ENCODE measurements around the gene SORCS2. TPM values are rescaled to one million over a fixed set of nuclear protein-coding genes. Genes with fewer than 3 reads are reported as not detected.

SORCS2 gene
- total and polyA plus RNA-seq, 2 of the 4 experiments (the other 2 are of a cell fraction) = 0.36 to 0.62 TPM

- ChIA-PET CTCF (no interaction called here), POLR2A (ENCODE audit: unreplicated experiment) (no interaction called here)
- H3K9me1 ChIP-seq (ENCODE audit: insufficient read depth, low read length) = no peaks in the 10 kb centered on the region
- no peak overlapping the region for H3K14ac ChIP-seq (replicated peaks; ENCODE audit: low read depth, low read length)
- dilution Hi-C loops (cut with HindIII; ENCODE audit: low sequenced_read_pairs, unreplicated experiment) = no loop called here
- no peak overlapping the region for H3K4ac ChIP-seq (ENCODE audit: low read depth, low read length)
- intact Hi-C loops (cut with micrococcal nuclease) = no loop called here
- no peak overlapping the region for H2AK5ac ChIP-seq (ENCODE audit: low read depth, low read length)
- H2BK120ac ChIP-seq (ENCODE audit: low read depth, low read length) = no peak overlapping the region
- ATAC-seq (ENCODE audit: low read depth) (no peak), DNase-seq (no peak)
- no TSS peak for BruUV-seq (replicated peaks)
- peaks cover 40% of the 10 kb centered on the region for H3K27me3 ChIP-seq (ENCODE audit: control insufficient read depth, insufficient read depth, low read length)
- no peak overlapping the region for H2AFZ ChIP-seq (replicated peaks; ENCODE audit: low read length, poor library complexity)
- H4K91ac ChIP-seq (ENCODE audit: insufficient read depth, low read depth, low read length) = no peak overlapping the region
- H2AK9ac ChIP-seq (replicated peaks; ENCODE audit: low read depth, low read length, poor library complexity) = no peak overlapping the region
- H3K9me3 ChIP-seq (ENCODE audit: control insufficient read depth, insufficient read depth, low read length) = no peaks in the 10 kb centered on the region
- H3K4me1 ChIP-seq (ENCODE audit: control insufficient read depth, insufficient read depth, low read length) = no peaks in the 10 kb centered on the region
- no peak overlapping the region for H3K9ac ChIP-seq (ENCODE audit: low read depth, low read length)
- in situ Hi-C loops (cut with MboI; ENCODE audit: low sequenced_read_pairs) = no loop called here
- H3K36me3 ChIP-seq (ENCODE audit: control insufficient read depth, insufficient read depth, low read length) = no peaks in the 10 kb centered on the region
- no peaks in the 10 kb centered on the region for H4K20me1 ChIP-seq (ENCODE audit: insufficient read depth, low read length)
- no peak overlapping the region for H3K18ac ChIP-seq (ENCODE audit: low read depth, low read length)
- H4K5ac ChIP-seq (ENCODE audit: low read depth, low read length) = no peak overlapping the region
- H2BK5ac ChIP-seq (ENCODE audit: low read depth, low read length, poor library complexity, severe bottlenecking) = no peak overlapping the region
- no peak overlapping the region for H3K56ac ChIP-seq (ENCODE audit: extremely low read depth, insufficient read depth, low read length)
- H3K4me3 ChIP-seq (ENCODE audit: insufficient read depth, low read depth, low read length) = no peak overlapping the region
- no peak overlapping the region for H3K27ac ChIP-seq (ENCODE audit: insufficient read depth, low read length)
- H2BK20ac ChIP-seq (ENCODE audit: low read depth, low read length) = no peak overlapping the region
- WGBS, 2 experiments (ENCODE audit: extremely low coverage in 2 of 2, insufficient read length in 1 of 2) = 47% methylated on average over 5 of the region's 18 CpGs; no CpG with 5 or more reads in 1 of the 2 experiments
- no peak overlapping the region for H2BK15ac ChIP-seq (ENCODE audit: low read depth, low read length)
- H3K23ac ChIP-seq (ENCODE audit: low read depth, low read length) = no peak overlapping the region
- H3K4me2 ChIP-seq (ENCODE audit: low read depth, low read length) = no peak overlapping the region
- TF ChIP-seq NFE2L2 (IDR thresholded peaks at IDR 0.05; ENCODE audit: low read depth, low read length) = no peak
- TF ChIP-seq RCOR1 (IDR thresholded peaks at IDR 0.05; ENCODE audit: insufficient replicate concordance, low read length) = no peak
- no peak for TF ChIP-seq SMC3 (IDR thresholded peaks at IDR 0.05; ENCODE audit: low read depth, low read length)
- TF ChIP-seq MAZ (IDR thresholded peaks at IDR 0.05; ENCODE audit: borderline replicate concordance, low read depth, low read length) = no peak
- TF ChIP-seq POLR2A (IDR thresholded peaks at IDR 0.05; ENCODE audit: low read depth, low read length) = no peak
- no peak for TF ChIP-seq RFX5 (IDR thresholded peaks at IDR 0.05; ENCODE audit: low read depth, low read length)
- TF ChIP-seq, protein P1, sequence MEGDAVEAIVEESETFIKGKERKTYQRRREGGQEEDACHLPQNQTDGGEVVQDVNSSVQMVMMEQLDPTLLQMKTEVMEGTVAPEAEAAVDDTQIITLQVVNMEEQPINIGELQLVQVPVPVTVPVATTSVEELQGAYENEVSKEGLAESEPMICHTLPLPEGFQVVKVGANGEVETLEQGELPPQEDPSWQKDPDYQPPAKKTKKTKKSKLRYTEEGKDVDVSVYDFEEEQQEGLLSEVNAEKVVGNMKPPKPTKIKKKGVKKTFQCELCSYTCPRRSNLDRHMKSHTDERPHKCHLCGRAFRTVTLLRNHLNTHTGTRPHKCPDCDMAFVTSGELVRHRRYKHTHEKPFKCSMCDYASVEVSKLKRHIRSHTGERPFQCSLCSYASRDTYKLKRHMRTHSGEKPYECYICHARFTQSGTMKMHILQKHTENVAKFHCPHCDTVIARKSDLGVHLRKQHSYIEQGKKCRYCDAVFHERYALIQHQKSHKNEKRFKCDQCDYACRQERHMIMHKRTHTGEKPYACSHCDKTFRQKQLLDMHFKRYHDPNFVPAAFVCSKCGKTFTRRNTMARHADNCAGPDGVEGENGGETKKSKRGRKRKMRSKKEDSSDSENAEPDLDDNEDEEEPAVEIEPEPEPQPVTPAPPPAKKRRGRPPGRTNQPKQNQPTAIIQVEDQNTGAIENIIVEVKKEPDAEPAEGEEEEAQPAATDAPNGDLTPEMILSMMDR (conservative IDR thresholded peaks at IDR 0.05; ENCODE audit: low read depth, low read length) = no peak
- TF ChIP-seq MAFK (IDR thresholded peaks at IDR 0.05; ENCODE audit: low read depth, low read length) = no peak
- TF ChIP-seq, protein P2, sequence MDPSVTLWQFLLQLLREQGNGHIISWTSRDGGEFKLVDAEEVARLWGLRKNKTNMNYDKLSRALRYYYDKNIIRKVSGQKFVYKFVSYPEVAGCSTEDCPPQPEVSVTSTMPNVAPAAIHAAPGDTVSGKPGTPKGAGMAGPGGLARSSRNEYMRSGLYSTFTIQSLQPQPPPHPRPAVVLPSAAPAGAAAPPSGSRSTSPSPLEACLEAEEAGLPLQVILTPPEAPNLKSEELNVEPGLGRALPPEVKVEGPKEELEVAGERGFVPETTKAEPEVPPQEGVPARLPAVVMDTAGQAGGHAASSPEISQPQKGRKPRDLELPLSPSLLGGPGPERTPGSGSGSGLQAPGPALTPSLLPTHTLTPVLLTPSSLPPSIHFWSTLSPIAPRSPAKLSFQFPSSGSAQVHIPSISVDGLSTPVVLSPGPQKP (IDR thresholded peaks at IDR 0.05; ENCODE audit: borderline replicate concordance, low read depth, low read length) = no peak
- no peak for TF ChIP-seq CEBPB (IDR thresholded peaks at IDR 0.05; ENCODE audit: low read depth, low read length)
- no peak for TF ChIP-seq RAD21 (IDR thresholded peaks at IDR 0.05; ENCODE audit: low read length)
- TF ChIP-seq USF2 (IDR thresholded peaks at IDR 0.05; ENCODE audit: low read depth, low read length) = no peak
- no peak for TF ChIP-seq CHD1 (IDR thresholded peaks at IDR 0.05; ENCODE audit: low read depth, low read length)
- no peak for TF ChIP-seq FOS (IDR thresholded peaks at IDR 0.05; ENCODE audit: low read depth, low read length)
- no peak for TF ChIP-seq BHLHE40 (IDR thresholded peaks at IDR 0.05; ENCODE audit: low read depth, low read length)
- no peak for TF ChIP-seq MXI1 (IDR thresholded peaks at IDR 0.05; ENCODE audit: borderline replicate concordance, low read depth, low read length)
- no peaks in the 10 kb centered on the region for H3K79me1 ChIP-seq (ENCODE audit: low read depth in 1 of 2, low read length in 2 of 2)
- H4K8ac ChIP-seq (ENCODE audit: low read depth in 2 of 2, low read length in 2 of 2) = no peak overlapping the region
These were observed 34.1 kb upstream of the SORCS2 start for GRCh38 chr4:7158081-7158750.
